GM21576 (cell line): Measurements from ENCODE around the gene CC2D1A.

Experiments
- ATAC-seq: cut with Tn5 transposase; IDR thresholded peaks from one replicate; pipeline ENCODE4 v1.9.1; 2021; ENCODE audit warnings: mild to moderate bottlenecking, moderate library complexity; ENCODE audit not compliant: unreplicated experiment

Gene CC2D1A

DNA sequence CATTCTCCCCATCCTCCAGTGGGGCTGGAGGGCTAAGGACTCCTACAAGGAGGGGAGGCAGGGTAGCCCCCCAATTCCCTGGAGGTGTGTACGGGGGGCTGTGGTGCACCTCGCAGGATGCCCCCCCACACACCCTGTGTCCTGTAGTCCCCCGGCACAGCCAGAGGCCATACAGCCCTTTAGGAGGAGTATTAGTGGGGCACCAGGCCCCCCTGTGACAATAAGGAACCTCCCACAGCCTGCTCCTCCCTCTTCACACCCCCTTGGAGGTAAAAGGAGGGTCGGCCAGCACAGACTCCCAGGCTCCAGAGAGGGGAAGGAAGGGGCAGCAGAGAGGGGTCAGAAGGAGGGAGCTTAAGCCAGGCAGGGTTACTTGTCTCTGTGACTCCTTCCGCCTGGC lies 29.2 kb upstream of the CC2D1A start, which contains the start of gene NANOS3:
TSS of gene NANOS3 (plus strand) at position 301 of the 400 bp plus-strand sequence. CDS start 115 bp downstream, outside the sequence.
- no peak for ATAC-seq

DNA sequence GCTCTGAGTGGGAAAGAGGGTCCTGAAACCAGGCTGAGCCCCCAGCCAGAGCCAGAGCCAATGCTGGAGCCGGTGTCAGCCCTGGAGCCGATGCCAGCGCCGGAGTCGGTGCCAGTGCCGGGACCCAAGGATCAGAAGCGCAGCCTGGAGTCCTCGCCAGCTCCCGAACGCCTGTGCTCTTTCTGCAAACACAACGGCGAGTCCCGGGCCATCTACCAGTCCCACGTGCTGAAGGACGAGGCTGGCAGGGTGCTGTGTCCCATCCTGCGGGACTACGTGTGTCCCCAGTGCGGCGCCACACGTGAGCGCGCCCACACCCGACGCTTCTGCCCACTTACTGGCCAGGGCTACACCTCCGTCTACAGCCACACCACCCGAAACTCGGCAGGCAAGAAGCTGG lies 28.7 kb upstream of the CC2D1A start:
- ATAC-seq = no peak

DNA sequence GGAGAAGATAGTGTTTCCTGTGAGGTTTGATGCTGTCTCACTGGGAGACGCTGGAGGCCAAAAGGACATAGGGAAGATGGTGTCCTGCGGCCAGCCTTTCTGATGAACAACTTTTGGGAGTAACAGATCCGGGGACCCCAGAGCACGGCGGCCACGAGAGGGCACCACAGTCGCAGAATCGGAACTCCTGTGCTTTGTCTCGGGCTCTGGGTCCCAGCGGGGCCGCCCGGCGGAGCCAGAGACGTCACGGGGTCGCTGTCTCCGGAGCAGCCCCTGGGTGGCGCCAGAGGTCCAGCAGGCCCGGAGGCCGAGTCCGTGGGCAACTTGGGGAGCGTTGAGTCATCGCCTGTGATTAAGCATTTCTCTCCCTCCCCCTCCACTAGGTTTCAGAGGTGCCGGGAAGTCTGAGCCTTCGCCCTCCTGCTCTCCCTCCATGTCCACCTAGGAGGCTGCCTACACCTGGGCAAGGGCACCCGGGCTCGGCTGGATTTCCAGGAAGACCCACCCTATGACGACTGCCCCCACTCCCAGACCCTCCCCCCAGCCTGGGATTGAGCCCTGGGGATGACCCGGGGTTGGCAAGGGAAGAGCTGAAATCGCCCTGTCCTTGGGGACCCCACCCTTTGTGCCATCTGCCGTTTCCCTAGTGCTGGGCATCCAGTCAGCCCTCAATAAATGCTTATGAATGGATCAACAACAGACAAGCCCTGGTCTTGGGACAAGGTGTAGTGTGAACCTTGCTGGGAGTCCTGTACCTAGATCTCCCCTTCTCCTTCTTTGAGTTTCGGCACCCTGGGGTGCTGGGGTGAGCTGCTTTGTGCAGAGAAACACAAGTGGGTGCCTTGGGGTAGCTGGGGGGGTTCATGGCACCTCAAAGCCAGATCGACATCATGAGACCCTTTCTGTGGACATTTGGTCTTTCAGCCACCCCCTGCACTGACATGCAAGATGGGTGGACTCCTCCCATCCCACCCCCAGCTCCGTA lies 25.6 kb upstream of the CC2D1A start:
- peak; percentile 86 for ATAC-seq

DNA sequence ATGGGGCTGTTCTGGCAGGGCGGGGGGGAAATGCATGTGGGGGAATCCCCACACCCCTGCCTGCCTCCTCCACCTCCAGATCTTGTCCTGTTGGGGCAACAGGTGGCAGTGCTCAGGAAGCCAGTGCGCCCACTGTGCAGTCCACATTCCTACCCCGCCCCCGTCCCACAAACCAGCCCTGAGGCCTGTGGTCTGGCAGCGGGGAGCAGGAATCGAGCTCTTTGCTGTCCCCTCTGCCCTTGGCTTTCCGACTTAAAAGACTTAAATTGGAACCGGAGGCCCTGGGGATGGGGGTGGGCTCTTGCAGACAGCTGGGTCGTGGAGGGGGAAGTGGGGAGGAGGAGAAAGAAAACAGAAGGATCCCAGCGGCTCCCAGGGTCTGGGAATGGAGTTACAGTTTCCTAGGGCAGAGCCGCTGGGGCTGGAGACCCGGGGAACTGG lies 24.7 kb upstream of the CC2D1A start:
- ATAC-seq = no peak

DNA sequence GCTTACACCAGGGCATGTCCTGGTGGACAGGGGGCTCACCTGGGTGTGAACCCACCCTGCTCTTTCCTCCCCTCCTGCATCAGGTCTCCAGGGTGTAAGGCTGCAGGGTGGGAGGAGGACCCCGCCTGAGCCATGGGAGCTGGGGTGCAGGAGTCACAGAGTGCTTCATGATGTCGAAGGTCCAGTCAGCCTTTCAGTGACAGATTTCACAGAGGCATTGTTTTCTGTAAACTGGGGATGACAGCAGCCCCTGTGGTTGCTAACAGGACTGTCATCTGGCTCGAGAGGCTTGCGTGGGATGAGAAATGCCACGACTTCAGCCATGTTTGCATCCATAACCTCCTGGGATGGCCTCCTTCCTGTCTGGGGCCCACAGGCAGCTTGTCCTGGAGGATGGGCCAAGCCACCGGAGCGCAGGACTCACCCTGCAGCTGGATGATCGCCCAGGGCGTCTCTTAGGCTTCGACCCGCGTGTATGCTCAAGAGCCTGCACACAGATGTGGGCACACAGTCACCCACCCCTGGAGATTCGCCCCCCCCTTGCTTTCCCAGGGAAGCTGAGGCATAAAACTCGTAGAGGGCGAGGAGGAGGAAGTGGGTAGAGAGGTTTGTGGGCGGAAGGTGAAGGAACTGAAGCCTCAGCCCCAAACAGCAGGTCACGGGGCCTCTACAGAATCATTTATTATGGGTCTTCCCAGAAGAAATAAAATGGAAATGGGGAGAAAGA lies 24.1 kb upstream of the CC2D1A start:
- ATAC-seq = no peak

DNA sequence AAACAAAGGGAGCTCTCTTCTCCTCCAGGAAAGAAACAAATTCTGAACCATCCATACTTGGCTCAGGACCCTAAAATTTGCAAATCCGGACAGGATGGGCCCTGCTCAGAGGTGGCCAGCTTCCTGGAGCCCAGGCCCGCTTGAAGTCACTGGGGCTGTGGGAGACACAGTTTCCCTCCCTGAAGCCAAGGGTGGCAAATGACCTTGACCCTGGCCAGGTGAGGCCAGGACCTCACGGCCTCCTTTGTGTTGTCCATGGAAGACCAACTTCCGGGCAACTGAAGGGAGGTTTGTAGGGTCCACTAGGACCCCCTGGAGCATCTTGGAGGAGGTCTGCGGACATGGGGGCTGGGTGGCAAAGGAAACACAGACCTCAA lies 23.6 kb upstream of the CC2D1A start:
- ATAC-seq = no peak

DNA sequence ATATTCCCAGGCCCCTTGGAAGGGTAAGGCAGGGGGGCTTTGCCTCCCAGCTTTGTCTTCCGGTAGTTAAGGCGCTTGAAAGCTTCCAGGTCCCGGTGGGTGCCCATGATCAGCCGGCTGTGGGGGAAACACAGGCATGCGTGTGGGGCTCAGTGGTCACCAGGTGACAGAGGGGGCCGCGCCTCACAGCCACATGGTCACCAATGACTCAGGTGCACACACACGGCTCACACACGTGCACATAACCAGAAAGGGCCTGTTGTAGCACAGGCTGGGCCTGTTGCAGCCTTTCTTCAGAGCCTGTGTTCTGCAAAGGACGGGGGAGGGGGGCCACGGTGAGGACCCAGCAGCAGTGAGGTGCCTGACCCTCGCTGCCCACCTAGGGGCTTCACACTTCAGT lies 23.2 kb upstream of the CC2D1A start:
- no peak for ATAC-seq

DNA sequence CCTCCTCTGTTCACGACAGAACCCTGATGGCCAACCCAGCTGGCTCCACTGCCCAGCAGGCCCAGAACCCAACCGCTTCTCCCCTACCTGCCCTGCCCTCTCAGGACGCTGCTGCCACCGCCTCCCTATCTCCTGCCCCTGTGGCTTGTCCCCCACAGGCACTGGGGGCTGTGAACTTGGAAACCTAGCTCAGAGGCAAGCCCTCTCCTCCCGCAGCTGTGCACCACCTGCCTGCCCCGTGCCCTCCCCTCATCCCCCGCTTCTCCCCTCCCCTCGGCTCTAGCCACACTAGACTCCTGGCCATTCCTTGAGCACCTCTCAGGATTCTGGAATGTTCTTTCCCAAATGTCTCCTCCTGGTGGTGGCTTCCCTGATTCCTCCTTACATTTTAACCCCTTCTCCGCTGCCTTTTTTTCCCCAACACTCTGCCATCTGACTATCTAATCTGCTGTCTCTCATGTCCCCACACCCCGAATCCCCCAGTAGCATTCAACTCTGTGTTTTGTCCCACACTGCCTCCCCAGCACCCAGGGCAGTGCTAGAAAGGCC lies 22.4 kb upstream of the CC2D1A start:
- no peak for ATAC-seq

DNA sequence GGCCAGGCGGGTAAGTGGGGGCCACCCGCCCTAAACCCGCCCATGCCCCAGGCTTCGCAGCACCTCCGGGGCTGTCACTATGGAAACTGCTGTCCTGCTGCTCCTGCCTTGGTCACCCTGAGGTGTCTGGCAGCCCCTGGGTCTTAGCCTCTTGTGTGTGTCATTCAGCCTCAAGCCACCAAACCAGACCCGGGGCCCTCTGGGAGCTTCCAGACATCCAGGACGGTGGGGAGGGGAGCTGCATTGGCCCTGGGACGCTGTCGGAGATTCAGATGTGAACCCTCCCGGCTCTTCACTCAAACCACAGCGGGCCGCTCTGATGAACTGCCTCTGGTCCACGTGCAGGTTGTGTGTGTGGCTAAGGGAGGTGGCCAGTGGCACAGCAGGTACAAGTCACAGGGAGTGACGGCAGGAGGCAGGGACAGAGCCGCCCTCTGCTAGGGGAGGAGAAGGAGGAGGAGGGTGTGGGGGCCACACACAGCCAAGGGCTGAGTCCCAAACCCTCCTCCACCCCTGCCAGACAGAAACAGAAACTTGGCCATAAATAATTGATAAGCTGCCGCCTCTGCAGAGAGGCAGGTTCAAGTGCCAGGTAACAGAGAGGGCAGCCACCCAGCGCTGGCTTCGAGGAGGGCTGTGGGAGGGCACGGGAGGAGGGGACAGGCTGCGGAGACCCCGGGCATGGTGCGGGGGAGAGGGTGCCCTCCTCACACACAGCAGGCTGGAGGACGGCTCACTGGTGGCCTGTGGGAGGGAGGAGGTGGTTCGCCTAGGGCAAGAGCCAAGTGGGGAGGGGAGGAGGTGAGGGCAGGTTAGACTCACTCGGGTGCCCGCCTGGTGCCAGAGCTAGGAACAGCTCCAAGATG lies 21.0 kb upstream of the CC2D1A start:
- no peak for ATAC-seq

DNA sequence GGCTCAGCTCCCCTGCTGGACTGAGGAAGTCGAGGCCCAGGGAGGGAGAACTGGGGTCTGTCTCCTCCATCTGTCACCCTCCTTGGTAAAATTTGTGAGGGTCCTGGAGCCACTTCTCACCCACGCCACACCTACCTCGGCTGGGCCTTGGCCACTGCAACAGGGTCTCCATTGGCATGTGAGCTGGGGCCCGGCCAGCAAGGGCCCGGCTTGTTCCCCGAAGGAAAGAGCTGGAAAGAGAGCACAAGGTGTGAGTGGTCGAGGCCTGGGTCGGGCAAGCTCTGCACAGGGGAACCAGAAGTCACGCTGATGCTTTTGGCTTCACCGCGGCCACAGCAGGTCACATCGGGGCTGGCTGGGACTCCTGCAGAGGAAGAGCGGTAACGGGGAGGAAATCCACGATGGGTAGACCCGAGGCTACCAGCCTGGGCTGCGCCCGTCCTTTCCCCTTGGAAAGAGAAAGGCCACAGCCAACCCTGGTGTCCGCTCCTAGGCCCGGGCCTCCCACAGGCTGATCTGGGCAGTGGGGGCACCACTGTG lies 20.1 kb upstream of the CC2D1A start:
- ATAC-seq = no peak

DNA sequence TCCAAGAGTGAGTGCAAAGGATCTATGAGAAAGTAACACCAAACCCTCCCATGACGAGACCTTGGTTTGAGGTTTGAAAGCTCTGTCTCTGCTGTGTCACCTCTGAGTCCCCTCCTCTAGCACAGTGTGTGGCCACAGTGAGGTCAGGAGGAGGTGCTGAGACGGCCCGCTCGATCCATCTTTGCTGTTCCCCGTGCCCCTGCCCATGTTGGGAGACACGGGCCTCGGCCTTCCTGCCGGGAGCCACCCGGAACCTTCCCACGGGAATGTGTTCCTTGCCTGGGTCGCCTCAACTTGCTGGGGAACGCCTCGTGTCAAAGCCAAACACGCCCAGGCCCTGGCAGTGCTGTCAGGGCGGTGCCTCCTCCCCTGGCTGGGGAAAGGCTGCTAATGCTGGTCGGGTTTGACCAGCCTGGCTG lies 19.0 kb upstream of the CC2D1A start:
- no peak for ATAC-seq

DNA sequence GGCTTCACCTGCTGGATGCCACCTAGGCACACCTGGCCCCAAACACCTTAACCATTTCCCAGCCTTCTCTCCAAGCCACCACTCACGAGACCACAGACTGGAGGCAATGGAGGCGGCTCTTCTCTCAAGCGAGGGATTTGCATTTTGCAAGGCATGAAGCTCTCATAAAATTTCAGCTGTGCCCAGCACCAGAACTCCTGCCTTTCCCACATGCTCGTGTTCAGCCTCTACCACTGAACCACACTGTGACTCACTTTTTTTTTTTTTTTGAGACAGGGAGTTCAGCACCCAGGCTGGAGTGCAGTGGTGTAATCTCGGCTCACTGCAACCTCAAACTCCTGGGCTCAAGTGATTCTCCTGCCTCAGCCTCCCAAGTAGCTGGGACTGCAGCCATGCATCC lies 18.5 kb upstream of the CC2D1A start:
- ATAC-seq = no peak

DNA sequence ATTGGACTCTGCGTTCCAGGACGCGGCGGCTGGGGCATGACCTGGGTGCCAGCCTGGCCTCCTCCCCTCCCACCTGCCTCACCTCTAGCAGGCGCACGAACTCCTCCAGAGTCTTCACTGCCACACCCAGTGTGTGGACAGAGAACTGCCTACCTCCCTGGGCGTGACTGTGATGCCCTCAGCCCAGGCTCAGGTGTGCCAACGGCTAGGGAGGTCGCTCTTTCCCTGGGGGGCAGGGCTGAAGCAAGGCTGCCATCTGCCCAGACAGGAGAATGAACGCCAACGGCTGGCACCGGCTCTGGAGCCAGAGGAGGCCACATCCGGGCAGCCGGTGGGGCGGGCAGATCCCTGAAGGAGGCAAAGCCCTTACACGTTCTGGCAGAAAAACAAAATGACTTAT lies 17.7 kb upstream of the CC2D1A start:
- ATAC-seq = no peak

DNA sequence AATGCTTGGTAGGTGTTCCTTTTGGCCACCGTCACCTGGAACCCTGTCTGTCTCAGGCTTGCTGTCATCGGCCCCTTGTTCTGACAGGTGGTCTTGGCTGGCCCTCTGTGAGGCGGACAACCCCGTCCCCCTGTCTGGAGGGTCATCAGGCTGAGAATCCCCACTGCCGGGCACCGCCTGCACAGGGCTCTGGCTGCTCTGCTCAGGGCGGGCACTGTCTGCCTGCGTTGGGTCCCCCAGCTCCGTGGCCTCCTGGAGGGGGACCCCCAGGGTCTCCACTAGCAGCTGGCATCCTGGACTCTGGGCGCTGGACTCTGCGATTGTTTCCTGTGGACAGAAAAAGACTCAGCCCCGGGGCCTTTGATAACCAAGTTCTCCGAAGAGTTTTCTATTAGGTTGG lies 15.9 kb upstream of the CC2D1A start:
- no peak for ATAC-seq

DNA sequence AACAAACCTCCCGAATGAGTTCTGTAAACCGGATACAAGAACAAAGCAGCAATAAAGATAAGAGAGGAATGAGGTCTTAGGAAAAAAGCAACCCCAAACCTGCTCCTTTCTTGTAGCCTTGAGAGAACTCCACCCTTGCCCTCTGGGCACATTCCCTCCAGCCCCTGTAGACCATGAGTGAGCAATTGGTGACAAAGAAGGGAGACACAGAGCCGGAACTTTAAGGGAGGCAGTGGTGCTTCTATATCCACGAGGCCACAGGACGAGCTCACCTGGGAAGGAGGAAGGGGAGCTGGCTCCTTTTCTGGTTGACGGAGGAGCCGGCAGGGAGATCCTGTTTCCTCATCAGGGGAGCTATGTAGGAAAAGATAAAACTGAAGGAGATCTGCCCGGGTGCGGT lies 13.1 kb upstream of the CC2D1A start:
- ATAC-seq = no peak

DNA sequence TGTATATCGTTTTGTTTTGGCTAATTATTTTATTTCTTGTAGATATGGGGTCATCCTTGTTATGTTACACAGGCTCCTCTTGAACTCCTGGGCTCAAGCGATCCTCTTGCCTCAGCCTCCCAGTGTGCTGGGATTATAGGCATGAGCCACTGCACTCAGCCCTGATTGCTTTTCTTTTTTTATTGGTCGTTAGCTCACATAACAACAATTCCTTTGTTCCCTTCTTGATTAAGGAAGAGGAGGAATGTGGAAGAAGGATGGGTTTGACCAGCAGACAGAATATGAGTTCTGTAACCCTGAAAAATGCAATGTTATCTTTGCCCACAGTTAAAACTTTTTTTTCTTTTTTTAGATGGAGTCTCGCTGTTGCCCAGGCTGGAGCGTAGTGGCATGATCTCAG lies 11.4 kb upstream of the CC2D1A start:
- no peak for ATAC-seq

DNA sequence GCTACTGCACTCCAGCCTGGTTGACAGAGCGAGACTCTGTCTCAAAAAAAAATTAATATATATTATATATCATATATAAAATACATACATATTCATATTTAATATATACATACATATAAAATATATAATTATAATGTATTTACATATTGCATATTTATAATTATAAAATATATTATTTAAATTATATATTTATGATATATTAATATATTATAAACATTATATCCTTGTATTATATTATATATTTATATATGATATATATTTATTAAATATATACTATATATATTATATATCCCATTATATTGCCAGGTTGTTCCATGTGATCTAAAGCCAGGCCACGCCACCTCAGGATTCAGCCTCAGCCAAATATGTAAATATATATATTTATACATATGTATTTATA lies 9.8 kb upstream of the CC2D1A start:
- ATAC-seq = no peak

DNA sequence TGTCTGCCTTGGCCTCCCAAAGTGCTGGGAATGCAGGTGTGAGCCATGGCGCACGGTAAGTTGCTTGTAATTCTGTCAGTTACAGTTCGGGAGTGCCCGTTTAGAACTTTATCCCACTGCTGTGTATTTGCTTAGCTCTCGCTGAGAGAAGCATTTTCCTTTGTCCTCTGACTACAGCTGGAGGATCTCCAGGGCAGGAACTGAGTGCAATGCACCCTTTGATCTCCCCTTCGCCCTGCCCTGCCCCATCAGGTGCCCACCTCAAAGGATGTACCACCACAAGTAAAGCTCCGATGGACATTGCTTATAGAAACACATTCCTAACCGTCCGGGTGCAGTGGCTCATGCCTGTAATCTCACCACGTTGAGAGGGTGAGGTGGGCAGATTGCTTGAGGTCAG lies 6.6 kb upstream of the CC2D1A start:
- no peak for ATAC-seq

DNA sequence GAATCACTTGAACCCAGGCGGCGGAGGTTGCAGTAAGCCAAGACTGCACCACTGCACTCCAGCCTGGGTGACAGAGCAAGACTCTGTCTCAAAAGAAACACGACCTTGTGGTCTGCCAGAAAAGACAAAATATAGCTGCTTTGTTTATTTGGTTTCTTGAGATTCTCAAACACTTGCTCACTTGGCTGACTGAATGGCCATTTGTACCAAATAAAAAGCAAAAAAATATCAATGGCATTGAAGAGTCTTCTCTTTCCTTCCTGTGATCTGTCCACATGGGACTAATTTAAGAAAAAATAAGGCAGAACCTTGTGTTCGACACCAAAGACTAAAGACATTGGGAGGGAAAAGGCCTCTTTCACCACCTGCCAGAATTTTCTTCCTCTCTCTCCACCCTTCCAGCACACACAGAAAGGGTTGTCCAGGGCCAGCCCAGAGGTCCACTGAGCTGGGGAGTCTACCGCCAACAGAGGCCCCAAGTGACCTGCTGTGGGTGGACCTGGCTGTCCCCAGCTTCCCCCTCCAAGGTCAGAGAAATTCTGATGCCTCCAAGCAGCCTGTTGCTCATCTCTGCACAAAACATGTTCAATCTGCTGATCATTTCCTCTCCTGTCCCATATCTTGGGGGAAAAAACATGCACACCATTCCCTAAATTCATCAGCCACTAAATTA lies 6.0 kb upstream of the CC2D1A start:
- no peak for ATAC-seq

DNA sequence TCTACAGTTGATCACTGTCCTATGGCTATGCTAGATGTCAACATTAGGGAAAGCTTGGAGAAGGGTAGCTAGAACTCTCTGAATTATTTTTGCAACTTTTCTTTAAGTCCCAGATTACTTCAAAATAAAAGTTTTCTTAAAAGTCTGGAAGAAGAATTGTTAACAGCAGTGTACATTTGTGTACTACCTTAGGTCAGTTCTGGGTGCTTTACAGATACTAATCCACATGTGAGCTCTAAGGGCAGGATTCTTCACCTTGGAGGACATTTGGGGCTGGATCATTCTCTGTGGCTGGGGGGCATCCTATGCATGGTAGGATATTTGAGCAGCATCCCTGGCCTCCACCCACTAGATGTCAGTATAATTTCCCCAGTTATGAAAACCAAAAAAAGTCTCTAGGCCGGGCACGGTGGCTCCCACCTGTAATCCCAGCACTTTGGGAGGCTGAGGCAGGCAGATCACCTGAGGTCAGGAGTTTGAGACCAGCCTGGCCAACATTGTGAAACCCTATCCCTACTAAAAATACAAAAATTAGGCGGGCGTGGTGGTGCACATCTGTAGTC lies 2.9 kb upstream of the CC2D1A start:
- no peak for ATAC-seq
